Measurements from ENCODE around the gene MYL5.
"Not testable (repeated sequence)": the region's sequence is repeated elsewhere in the genome, so short reads cannot be mapped to it uniquely, and the experiment has no call there.

The MYL5 gene

GRCh38 chr4:729336-730315, 55.3 kb downstream of the MYL5 start:
- DNase-seq: no peak

- DNase-seq: no peak
Measured at GRCh38 chr4:730511-730910, 56.2 kb downstream of the MYL5 start.

- DNase-seq: not testable (repeated sequence)
Measured at GRCh38 chr4:730946-731904, 56.9 kb downstream of the MYL5 start.
